Testis (tissue), 2 donors: Measurements from ENCODE around the gene TMEM114.

Experiments used
- CTCF ChIP-seq, 3 experiments: fragments of 450-650 bp in 2 of 3; fragments of 200-600 bp in 1 of 3; sonication (generic) in 1 of 3; IDR thresholded peaks; one replicate each; pipeline ENCODE4 v1.5.1; 2016 to 2019; ENCODE audit warnings: antibody characterized with exemption in 3 of 3, mild to moderate bottlenecking in 2 of 3, moderate library complexity in 1 of 3
- POLR2A ChIP-seq: fragments of 450-650 bp; IDR thresholded peaks from one replicate; pipeline ENCODE4 v1.6.1; 2017; ENCODE audit warnings: antibody characterized with exemption, mild to moderate bottlenecking, moderate library complexity

- no peak for TF ChIP-seq CTCF (IDR thresholded peaks at IDR 0.05)
- TF ChIP-seq POLR2A = no peak
Observed at GRCh38 chr16:8530752-8531384, 59.4 kb downstream of the TMEM114 start.
